Amygdala (tissue), 56 donors: ENCODE measurements around the gene PDE1C.

Experiments used
- DNase-seq, 56 donors: peaks; one replicate each; lab custom pipeline; 2025; lab: John Stamatoyannopoulos, UW

Gene PDE1C

GRCh38 chr7:32070406-32071360 lies at the start of gene PDE1C:
Gene PDE1C (minus strand): TSS chr7:32070407.
- peak in 38 of 56 donors; percentile 12 to 75 (median 44) for DNase-seq

DNA sequence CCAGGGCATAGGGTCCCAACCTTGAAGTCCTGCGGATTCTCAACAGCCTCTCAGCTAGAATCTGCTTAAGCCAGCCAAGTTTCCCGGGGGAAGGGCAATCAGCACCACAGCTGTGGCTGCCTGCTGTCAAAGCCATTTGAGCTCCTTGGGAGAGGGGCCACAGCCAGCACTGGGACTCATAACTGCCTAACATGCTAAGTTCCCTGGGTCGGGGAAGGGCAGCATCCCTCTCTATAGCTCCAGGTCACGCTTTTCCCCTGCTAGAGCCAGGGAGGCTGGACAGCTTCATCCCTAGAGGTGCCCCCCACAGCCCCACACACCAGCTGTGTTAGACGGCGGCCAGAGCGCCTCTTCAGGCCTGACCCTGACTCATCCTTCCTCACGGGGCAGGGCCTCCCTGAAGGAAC lies 49.6 kb upstream of the PDE1C start:
- DNase-seq, result no peak

GRCh38 chr7:32117837-32118236 lies 47.6 kb upstream of the PDE1C start:
- DNase-seq, result no peak

GRCh38 chr7:32116436-32116835 lies 46.2 kb upstream of the PDE1C start:
- no peak for DNase-seq

DNA sequence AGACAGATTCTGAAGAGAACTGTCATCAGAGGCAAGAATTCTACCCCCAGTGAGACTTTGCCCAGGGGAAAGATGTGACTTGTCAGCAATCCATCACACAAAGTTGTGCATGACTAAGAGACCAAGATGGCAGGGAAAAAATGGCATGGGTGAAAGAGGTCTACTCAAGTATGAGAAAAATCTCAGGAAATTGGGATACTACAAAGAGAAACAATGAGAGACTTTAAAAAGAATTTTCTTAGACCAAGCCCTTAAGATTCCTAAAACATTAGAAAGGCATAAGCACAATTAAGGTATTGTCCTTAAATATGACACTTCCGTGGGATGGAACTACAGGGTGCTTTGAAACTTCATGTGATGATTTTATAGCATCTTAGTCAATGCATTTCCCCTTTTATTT lies 45.6 kb upstream of the PDE1C start:
- DNase-seq, result no peak

DNA sequence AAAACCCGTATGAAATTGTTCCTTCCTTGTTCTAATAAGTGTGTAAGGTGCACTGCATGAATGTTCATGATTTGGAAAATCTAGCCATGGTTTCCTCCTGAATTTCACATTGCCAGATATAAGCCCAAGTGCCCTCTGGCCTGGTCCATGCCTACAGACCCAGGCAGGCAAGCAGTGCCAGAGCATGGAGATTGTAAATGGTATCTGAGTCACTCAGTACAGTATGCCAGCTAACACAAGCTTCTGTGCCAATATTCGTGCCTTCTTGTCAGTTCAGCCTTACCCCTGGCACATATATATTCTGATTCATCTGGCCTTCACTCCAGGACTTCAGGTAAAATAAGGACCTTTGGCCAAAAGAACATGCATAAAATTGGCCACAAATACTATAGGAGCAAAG lies 38.4 kb upstream of the PDE1C start:
- DNase-seq, result no peak

DNA sequence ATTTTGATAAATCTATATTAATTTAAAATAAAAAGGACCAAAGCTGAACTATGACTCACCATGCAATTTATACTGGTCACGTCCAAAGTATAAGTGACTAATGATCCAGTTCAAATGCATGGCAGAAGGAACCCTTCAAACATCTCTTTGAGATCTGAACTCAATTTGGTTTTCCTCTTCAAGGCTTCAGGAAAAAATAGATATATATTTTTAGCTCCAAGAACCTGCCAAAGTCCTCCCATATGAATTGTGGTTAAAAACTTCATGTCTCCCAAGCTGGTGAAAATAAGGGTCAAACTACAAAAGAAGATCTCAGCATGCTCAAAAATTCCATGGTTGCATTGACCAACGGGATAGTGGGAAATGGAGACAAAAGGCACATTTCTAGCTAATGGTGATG lies 34.6 kb upstream of the PDE1C start:
- DNase-seq, result no peak

DNA sequence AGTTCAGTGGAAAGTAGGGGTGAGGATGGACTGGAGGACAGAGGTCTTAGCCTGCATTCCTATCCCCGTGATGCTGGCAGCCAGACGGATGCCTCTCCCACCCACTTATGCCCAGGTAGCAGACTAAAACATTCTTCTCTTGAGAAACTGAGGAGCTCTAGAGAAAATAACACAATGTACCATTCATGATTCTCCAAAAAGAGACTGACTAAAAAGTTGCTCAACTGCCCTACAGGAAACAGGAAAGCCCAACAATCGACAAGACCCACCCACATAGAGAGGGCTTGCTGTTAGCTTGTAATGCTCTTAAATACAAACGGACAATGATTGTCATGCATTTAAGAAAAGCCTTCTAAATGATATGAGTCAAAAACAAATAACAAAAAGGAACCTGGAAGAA lies 33.2 kb upstream of the PDE1C start:
- DNase-seq, result no peak

GRCh38 chr7:32102432-32102873 lies 32.2 kb upstream of the PDE1C start:
- DNase-seq, result no peak

GRCh38 chr7:32100407-32100907 lies 30.2 kb upstream of the PDE1C start:
- no peak for DNase-seq

- no peak for DNase-seq
Observed at GRCh38 chr7:32094516-32094915, 24.3 kb upstream of the PDE1C start.

- no peak for DNase-seq
Observed at GRCh38 chr7:32093415-32094408, 23.5 kb upstream of the PDE1C start.

DNA sequence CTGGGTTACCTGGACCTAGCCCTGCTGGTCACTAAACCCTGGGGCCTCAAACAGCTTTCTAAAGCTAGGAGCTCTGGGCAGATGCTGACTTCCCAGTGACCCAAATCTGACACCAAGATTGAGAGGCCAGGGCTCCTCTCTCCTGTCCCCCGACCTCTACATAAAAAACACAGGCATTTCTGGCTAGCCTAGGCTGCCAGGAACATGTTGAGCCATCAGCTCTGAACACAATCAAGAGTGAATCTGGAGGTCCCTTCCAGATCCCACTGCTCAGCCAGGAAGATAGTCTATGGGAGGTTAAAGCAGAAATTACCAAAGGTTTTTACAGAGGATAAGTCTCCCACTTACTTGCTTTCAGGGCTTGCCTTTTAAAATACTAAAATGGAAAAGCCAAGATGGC lies 22.1 kb upstream of the PDE1C start:
- DNase-seq, result no peak

DNA sequence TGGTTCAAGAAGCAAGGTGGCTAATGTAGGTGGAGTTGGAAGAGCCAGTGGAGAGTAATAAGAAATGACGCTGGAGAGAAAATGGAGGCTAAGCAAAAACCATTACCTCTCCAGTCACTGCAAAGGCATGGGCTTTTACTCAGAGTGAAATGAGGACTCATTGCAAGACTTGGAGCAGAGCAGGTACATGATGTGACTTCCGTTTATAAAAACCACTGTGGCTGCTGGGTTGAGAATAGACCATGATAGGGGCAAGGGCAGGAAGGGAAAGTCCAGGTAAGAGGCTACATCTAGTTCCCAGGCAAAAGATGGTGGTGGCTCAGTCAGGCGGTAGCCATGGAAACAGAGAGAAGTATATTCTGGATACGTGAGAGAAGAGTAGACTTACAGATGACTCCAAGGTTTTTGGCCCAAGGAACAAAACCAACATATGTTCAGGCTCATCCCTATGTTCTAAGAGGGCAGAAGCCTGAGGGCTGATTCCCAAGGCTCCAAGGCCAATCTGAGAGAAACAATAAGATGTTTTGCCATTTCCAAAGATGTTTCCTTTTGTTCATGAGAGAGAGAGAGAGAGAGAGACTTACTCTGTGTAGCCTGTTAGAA lies 21.5 kb upstream of the PDE1C start:
- no peak for DNase-seq

DNA sequence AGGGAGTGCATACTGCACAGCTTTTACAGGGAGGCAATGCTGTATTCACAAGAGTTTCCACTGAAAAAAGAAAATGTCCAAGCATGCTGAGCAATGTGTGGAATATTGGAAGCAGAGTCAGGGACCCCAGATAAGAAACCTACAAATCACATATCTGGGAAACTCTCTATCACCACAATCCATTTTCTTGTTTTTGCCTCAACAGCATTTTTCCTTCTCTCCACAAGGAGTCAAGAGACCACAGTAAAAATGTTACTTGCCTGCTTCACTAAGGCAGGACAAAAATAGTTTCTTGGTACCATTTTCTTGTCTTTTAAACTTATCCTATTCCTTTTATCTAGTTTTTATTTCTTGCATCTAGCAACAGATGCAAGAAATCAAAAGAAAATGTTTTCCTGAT lies 19.5 kb upstream of the PDE1C start:
- DNase-seq, result no peak

DNA sequence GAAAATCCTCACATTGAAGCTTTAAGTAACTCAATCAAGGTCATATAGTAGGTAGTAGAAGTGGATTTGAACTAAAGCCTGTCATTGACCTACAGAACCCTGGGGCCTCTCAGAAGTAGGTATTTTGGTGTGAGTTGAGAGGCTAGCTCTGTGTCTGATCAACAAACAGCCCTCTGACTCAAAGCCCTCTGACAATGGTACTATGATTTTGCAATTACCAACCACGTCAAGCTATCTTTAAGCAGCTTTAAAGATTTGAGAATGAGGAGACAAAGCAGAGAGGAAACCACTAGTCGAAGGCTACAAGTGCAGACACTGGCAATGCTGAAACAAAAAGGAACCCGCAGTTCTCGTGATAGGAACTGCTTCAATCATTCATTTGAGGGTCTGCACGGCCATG lies 19.0 kb upstream of the PDE1C start:
- no peak for DNase-seq

- no peak for DNase-seq
Observed at GRCh38 chr7:32088451-32088881, 18.3 kb upstream of the PDE1C start.

DNA sequence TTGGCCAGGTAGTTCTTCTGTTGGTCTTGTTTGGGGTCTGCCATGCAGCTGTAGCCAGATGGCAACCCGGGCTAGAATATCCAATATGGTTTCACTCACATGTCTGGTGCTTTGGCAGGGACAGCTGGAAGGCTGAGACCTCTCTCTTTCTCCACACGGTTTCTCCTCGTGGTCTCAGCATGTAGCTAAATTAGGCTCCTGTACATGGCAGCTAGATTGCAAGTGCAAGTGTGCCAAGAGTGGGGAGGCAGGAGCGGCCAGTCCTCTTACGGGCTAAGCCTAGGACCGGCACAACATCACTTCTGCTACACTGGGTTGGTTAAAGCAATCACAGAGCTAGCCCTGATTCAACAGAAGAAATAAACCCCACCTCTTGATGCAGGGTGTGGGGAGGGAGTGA lies 9.3 kb upstream of the PDE1C start:
- no peak for DNase-seq

DNA sequence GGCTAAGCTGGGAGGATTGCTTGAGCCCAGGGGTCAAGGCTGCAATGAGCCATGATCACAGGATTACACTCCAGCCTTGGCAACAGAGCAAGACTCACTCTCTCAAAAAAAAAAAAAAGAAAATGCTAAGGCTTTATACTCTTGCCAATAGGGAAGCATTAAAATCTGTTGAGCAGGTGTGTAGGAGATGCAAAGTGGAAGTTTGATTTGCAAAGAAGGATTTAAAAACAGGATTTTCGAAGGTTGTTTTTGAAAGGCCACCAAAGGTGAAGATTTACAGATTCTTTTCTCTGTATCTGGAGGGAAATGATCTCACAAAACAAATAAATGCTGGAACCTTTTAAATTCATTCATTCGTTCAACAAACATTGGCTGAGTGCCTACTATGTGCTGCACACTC lies 8.6 kb upstream of the PDE1C start:
- DNase-seq, result no peak

- DNase-seq, result no peak
Observed at GRCh38 chr7:32077806-32078205, 7.6 kb upstream of the PDE1C start.
